Adipocyte (in vitro differentiated cells): ENCODE results near the gene OR2T3.
"Not testable (repeated sequence)": the region's sequence is repeated elsewhere in the genome, so short reads cannot be mapped to it uniquely, and the experiment has no call there.

ENCODE experiments used
- DNase-seq: peaks from one replicate; pipeline ENCODE4 v3.0.0-alpha.2; 2015; ENCODE audit warnings: low read depth
- H3K27me3 ChIP-seq: replicated peaks from 2 replicates; pipeline ENCODE4 v1.7.0; 2013; ENCODE audit warnings: mild to moderate bottlenecking, low read length, moderate library complexity; ENCODE audit not compliant: control insufficient read depth, insufficient read depth
- H3K36me3 ChIP-seq: 2 replicates; pipeline ENCODE4 v1.7.0; 2013; ENCODE audit warnings: low read length, mild to moderate bottlenecking, moderate library complexity; ENCODE audit not compliant: control insufficient read depth, insufficient read depth, severe bottlenecking
- H3K4me1 ChIP-seq: 2 replicates; pipeline ENCODE4 v1.7.0; 2013; ENCODE audit warnings: mild to moderate bottlenecking, low read length, moderate library complexity; ENCODE audit not compliant: control insufficient read depth, insufficient read depth
- H3K4me3 ChIP-seq: 2 replicates; pipeline ENCODE4 v1.7.0; 2013; ENCODE audit warnings: mild to moderate bottlenecking, low read length, moderate library complexity
- H3K9ac ChIP-seq: 2 replicates; pipeline ENCODE4 v1.7.0; 2013; ENCODE audit warnings: mild to moderate bottlenecking, low read length, moderate library complexity
- H3K9me3 ChIP-seq: 2 replicates; pipeline ENCODE4 v1.7.0; 2013; ENCODE audit warnings: mild to moderate bottlenecking, low read length, moderate library complexity; ENCODE audit not compliant: control insufficient read depth

OR2T3 gene, protein sequence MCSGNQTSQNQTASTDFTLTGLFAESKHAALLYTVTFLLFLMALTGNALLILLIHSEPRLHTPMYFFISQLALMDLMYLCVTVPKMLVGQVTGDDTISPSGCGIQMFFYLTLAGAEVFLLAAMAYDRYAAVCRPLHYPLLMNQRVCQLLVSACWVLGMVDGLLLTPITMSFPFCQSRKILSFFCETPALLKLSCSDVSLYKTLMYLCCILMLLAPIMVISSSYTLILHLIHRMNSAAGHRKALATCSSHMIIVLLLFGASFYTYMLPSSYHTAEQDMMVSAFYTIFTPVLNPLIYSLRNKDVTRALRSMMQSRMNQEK

GRCh38 chr1:248473051-248473450 is at the start of gene OR2T3:
OR2T3 (plus strand) TSS chr1:248473351; CDS start chr1:248473351, 0 bp downstream.
- not testable (repeated sequence) for H3K4me1 ChIP-seq, H3K9ac ChIP-seq, H3K9me3 ChIP-seq, DNase-seq, H3K27me3 ChIP-seq, H3K36me3 ChIP-seq, H3K4me3 ChIP-seq

- not testable (repeated sequence) for H3K4me1 ChIP-seq, H3K36me3 ChIP-seq, DNase-seq, H3K27me3 ChIP-seq, H3K4me3 ChIP-seq, H3K9me3 ChIP-seq, H3K9ac ChIP-seq
Measured at GRCh38 chr1:248427526-248428191, 45.5 kb upstream of the OR2T3 start.

GRCh38 chr1:248428192-248428533 is 45.0 kb upstream of the OR2T3 start:
- H3K4me1 ChIP-seq, H3K36me3 ChIP-seq, H3K9ac ChIP-seq, H3K27me3 ChIP-seq, H3K9me3 ChIP-seq, H3K4me3 ChIP-seq, DNase-seq: not testable (repeated sequence)

DNA sequence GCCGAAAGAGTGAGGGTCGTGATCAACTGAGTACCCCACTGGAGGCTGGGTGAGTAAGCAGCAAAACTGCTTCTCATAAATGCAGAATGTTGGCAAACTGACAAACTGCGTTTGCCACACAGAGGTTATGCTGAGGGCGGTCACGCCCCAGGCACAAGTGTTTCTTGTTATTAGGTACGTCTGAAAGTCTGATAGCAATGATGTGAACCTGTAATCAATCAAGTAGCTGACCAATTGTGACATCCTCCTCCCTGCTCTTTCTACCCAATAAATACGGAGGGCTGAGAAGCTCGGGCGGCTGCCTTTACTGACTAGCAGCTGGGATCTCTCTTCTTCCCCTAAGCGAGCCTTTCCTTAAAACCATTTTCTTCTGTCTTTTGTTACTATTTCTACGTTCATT is 41.5 kb upstream of the OR2T3 start:
- H3K27me3 ChIP-seq, H3K36me3 ChIP-seq, DNase-seq, H3K4me1 ChIP-seq, H3K9me3 ChIP-seq, H3K9ac ChIP-seq, H3K4me3 ChIP-seq: not testable (repeated sequence)

- not testable (repeated sequence) for H3K9me3 ChIP-seq, H3K4me3 ChIP-seq, H3K27me3 ChIP-seq, H3K36me3 ChIP-seq, H3K9ac ChIP-seq, H3K4me1 ChIP-seq, DNase-seq
Measured at GRCh38 chr1:248432201-248432600, 41.0 kb upstream of the OR2T3 start.

DNA sequence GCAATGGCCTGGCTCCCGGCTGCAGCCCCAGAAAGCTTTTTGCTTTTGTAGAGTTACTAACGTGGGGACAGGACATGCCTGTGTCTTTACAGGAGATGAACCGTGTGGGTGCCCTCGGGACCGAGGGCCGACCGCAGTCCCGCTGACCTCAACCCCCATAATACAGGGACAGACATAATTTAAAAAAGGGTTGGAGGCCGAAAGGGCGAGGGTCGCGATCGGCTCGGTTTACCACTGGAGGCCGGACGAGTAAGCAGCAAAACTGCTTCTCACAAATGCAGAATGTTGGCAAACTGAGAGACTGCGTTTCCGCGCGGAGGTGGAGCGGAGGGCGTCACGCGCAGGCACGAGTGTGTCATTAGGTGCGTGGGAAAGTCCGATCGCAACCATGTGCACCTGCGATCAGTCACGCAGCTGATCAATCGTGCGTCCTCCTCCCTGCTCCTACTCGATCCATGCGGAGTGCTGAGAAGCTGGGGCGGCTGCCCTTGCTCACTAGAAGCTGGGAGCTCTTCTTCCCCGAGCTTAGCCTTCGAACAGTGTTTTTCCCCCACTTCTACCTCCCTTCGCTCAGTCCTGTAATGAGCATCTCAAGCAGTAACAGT is 39.2 kb upstream of the OR2T3 start:
- not testable (repeated sequence) for H3K27me3 ChIP-seq, H3K9ac ChIP-seq, DNase-seq, H3K9me3 ChIP-seq, H3K4me3 ChIP-seq, H3K4me1 ChIP-seq, H3K36me3 ChIP-seq

- not testable (repeated sequence) for H3K4me3 ChIP-seq, H3K4me1 ChIP-seq, H3K9me3 ChIP-seq, H3K36me3 ChIP-seq, DNase-seq, H3K27me3 ChIP-seq, H3K9ac ChIP-seq
Measured at GRCh38 chr1:248434913-248435312, 38.2 kb upstream of the OR2T3 start.

- H3K9me3 ChIP-seq, H3K27me3 ChIP-seq, H3K4me3 ChIP-seq, DNase-seq, H3K36me3 ChIP-seq, H3K9ac ChIP-seq, H3K4me1 ChIP-seq: not testable (repeated sequence)
Measured at GRCh38 chr1:248436303-248436702, 36.8 kb upstream of the OR2T3 start.

GRCh38 chr1:248438668-248439067 is 34.5 kb upstream of the OR2T3 start:
- not testable (repeated sequence) for H3K36me3 ChIP-seq, H3K9ac ChIP-seq, H3K4me3 ChIP-seq, H3K27me3 ChIP-seq, DNase-seq, H3K9me3 ChIP-seq, H3K4me1 ChIP-seq

GRCh38 chr1:248439283-248439682 is 33.9 kb upstream of the OR2T3 start:
- H3K4me3 ChIP-seq, H3K9ac ChIP-seq, DNase-seq, H3K27me3 ChIP-seq, H3K36me3 ChIP-seq, H3K4me1 ChIP-seq, H3K9me3 ChIP-seq: not testable (repeated sequence)

GRCh38 chr1:248442500-248443277 is 30.5 kb upstream of the OR2T3 start:
- not testable (repeated sequence) for H3K9ac ChIP-seq, H3K27me3 ChIP-seq, H3K4me3 ChIP-seq, DNase-seq, H3K36me3 ChIP-seq, H3K9me3 ChIP-seq, H3K4me1 ChIP-seq
